Activated CD4-positive, alpha-beta memory T cell treated with anti-CD3 and anti-CD28 coated beads, Interleukin-2, amount 10 ng/mL, durations not matched to agents 7 days and 5 days (primary cell): ENCODE data around the gene RELCH. TPM values are rescaled to one million over a fixed set of nuclear protein-coding genes. Genes with fewer than 3 reads are reported as not detected.

Source experiments
- CTCF ChIA-PET: fragments of 350-600 bp; sonication (Branson Sonifier 250); formaldehyde crosslinking; loops from one replicate; lab custom pipeline; 2021; ENCODE audit warnings: antibody characterized with exemption, inconsistent platforms; lab: Charles Lee
- POLR2A ChIA-PET: fragments of 350-600 bp; sonication (Branson Sonifier 250); formaldehyde crosslinking; loops from one replicate; lab custom pipeline; 2021; ENCODE audit warnings: antibody characterized with exemption; lab: Charles Lee
- DNase-seq: peaks from one replicate; pipeline ENCODE4 v3.0.0-alpha.2; 2020
- H3K27ac Mint-ChIP-seq: one replicate; pipeline ENCODE4 v1.8.0; 2021; ENCODE audit warnings: mild to moderate bottlenecking, mixed read lengths
- H3K27me3 Mint-ChIP-seq: one replicate; pipeline ENCODE4 v1.8.0; 2021; ENCODE audit warnings: mixed read lengths
- H3K36me3 Mint-ChIP-seq: one replicate; pipeline ENCODE4 v1.8.0; 2021; ENCODE audit warnings: low read depth, mixed read lengths
- H3K4me1 Mint-ChIP-seq: one replicate; pipeline ENCODE4 v1.8.0; 2021; ENCODE audit warnings: mixed read lengths
- H3K4me3 Mint-ChIP-seq: one replicate; pipeline ENCODE4 v1.8.0; 2021; ENCODE audit warnings: mild to moderate bottlenecking, mixed read lengths
- H3K9me3 Mint-ChIP-seq: one replicate; pipeline ENCODE4 v1.8.0; 2021; ENCODE audit warnings: mixed read lengths
- total RNA-seq, 2 experiments: library from RNA; stranded (reverse); gene quantifications; one replicate each; pipeline ENCODE4 v1.2.3, GENCODE V29; 2021

RELCH gene
- total RNA-seq, 2 experiments from 2014 or later = 34.8 to 38.6 TPM

DNA sequence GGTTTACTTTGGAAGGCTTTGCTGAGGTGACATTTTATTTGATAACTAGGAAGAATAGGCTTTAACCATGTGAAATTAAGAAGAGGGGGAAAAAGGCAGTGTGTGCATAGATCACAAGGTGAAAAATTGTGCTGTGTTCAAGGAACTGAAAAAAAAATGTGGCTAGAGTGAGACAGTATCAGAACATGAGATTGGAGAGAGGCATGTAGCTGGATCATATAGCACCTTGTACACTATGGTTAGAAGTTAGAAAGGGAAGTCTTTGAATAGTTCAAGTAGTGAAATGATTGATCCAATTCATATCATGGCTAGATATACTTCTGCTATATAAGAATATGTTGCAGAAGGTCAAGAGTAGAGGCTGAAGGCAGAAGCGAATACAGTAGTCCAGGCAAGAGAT, 125.8 kb downstream of the RELCH start:
- CTCF ChIA-PET = no interaction called here
- DNase-seq = no peak

GRCh38 chr18:62318228-62319180, 131.4 kb downstream of the RELCH start:
- Mint-ChIP-seq H3K27ac (no peak overlapping the region), H3K4me3 (no peak overlapping the region), H3K27me3 (peaks cover 39% of the 10 kb centered on the region), H3K4me1 (peaks cover under 1% of the 10 kb centered on the region), H3K9me3 (no peaks in the 10 kb centered on the region), H3K36me3 (no peaks in the 10 kb centered on the region)
- ChIA-PET CTCF (no interaction called here), POLR2A (no interaction called here)
- DNase-seq = no peak

More for the DNA sequence above, 125.8 kb downstream of the RELCH start:
- H3K27ac Mint-ChIP-seq = no peak overlapping the region
- peaks cover 14% of the 10 kb centered on the region for H3K36me3 Mint-ChIP-seq
- no peaks in the 10 kb centered on the region for H3K9me3 Mint-ChIP-seq
- H3K27me3 Mint-ChIP-seq = peaks cover 7% of the 10 kb centered on the region
- no peak overlapping the region for H3K4me3 Mint-ChIP-seq
- H3K4me1 Mint-ChIP-seq = no peaks in the 10 kb centered on the region
- POLR2A ChIA-PET = no interaction called here

DNA sequence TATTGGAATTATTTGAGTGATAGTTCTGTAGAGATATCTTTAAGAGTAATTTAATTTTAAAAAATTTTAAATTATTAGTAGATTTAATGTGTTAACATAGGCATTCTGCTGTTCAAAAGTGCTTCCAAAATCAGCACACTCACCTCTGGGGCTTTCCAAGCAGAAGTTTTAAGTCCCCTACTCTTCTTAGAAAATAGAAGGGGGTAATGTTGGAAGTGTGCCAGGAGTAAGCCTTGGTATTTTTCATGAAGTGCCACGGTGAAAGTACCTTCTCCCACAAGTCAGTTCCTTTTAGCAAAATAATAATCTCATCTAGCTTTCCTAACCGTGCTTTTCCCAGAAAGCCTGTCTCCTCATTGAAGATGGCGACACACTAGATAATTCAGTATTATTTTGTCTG, 134.1 kb downstream of the RELCH start:
- no peak overlapping the region for H3K4me3 Mint-ChIP-seq
- H3K27ac Mint-ChIP-seq = no peak overlapping the region
- H3K9me3 Mint-ChIP-seq = no peaks in the 10 kb centered on the region
- H3K27me3 Mint-ChIP-seq = peaks cover 52% of the 10 kb centered on the region
- H3K36me3 Mint-ChIP-seq = peaks cover 5% of the 10 kb centered on the region
- POLR2A ChIA-PET = no interaction called here
- no peak for DNase-seq
- H3K4me1 Mint-ChIP-seq = peaks cover 15% of the 10 kb centered on the region
- CTCF ChIA-PET = interaction anchor here (1.4 to 1.8 kb wide), 2 partner anchors 71 to 105 kb away, joined by 3 read pairs; no protein-coding TSS in a partner anchor

DNA sequence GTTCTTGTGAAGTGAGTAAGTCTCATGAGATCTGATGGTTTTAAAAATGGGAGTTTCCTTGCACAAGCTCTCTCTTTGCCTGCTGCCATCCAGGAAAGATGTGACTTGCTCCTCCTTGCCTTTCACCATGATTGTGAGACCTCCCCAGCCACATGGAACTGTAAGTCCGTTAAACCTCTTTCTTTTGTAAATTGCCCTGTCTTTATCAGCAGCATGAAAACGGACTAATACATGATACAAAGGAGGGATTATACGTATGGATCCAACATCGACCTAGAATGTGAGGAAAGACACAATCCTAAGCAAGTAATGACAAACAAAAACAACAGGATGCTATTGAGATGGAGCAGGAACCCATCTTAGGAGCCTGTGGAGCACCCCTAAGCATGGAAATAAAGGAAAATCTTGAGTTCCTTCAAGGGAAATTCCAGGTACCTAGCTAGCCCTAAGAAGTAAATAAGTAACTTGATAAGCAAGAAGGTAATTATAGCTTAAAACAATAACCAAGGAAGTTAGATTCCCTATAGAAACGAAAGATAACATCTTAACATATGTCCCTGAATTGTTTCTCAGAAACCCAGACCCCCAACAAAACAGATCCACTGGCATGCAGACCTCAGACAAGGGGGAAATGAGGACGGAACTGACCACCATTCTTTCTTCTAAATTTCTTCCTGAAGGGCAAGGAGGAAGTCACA, 136.6 kb downstream of the RELCH start:
- peaks cover 50% of the 10 kb centered on the region for H3K27me3 Mint-ChIP-seq
- H3K4me3 Mint-ChIP-seq = peak overlapping the region; percentile 72
- ChIA-PET POLR2A (interaction anchor here (0.8 to 4.5 kb wide), 5 partner anchors 8 to 223 kb away, joined by 3 to 26 read pairs (median 6); partner anchors contain the start of genes PIGN and RELCH), CTCF (interaction anchor here (0.7 to 3.0 kb wide), 11 partner anchors 8 to 391 kb away, joined by 3 to 18 read pairs (median 4); partner anchors contain the start of genes PIGN, RELCH and ZCCHC2)
- H3K27ac Mint-ChIP-seq = no peak overlapping the region
- H3K36me3 Mint-ChIP-seq = peaks cover 15% of the 10 kb centered on the region
- no peaks in the 10 kb centered on the region for H3K9me3 Mint-ChIP-seq
- H3K4me1 Mint-ChIP-seq = peaks cover 39% of the 10 kb centered on the region
- DNase-seq = no peak

DNA sequence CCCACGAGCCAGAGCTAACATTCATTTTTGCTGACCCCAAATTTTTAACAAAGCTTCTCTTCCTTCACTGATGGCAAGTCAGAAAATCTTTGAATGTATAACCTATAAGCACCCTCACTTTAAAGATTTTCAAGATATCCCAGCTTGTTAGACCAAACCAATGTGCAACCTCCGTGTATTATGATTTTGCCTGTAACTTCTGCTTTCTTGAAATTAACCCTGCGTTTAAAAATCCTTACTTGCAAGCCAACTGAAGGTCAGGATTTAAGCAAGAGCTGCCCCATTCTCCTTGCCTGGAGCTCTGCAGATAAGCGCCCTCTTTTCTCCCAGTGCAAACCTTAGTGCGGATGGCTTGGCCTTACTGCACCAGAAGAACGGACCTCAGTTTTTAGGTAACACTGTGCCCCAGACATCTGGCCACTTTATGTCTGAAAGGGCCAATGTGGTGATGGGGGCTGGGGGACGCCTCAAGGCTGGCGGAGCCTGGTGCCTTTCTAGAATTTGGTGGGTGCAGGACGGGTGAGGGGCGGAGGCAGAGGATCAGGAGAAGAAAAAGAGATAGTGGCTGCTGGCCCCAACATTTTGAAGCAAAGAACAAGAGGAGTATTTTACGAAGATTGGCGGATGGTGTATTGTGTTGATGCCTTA, 137.2 kb downstream of the RELCH start:
- H3K27ac Mint-ChIP-seq = peak overlapping the region; percentile 45
- H3K27me3 Mint-ChIP-seq = peaks cover 50% of the 10 kb centered on the region

DNA sequence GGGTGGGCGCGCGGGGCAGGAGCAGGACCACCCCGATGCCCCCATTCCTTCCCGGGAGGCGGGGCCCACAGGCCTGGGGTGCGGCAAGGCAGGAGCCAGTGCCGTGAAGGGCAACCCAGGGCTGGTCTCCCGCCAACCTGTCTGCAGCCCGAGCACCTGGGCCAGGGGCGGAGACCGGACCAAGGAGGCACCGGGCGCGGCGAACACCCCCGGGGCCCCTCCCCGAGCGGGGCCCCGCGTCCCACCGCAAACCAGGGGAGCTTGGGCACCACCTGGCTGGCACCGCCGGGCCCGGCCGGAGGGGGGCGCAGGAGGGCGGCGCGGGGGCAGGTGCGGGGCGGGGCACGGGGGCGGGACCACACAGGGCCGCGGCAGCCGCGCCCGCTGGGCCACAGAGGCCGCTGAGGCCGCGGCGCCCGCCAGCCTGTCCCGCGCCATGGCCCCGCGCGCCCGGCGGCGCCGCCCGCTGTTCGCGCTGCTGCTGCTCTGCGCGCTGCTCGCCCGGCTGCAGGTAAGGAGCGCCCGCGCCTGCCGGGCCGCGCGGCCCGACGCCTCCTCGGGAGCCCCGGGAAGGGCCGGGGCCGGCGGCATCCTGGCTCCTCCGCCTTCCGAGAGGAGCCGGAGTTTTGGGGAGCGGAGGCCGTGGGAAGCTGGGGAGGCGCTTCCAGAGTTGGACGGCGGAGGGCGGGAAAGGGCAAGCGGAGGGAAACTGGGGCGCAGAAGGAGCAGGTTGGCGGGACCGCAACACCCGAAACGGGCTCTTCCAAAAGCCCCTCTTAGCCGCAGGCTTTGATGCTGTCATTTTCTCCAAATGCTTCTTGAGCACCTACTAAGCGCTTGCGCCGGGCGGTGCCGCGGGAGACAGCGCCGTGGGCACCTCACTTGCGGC, 138.1 kb downstream of the RELCH start, which contains the start of gene TNFRSF11A:
Gene TNFRSF11A, plus strand, starts transcription at position 394 of the 889 bp plus-strand sequence. Its CDS starts 43 bp downstream, at position 437.
- Mint-ChIP-seq H3K9me3 (no peaks in the 10 kb centered on the region), H3K27me3 (peaks cover 49% of the 10 kb centered on the region), H3K4me1 (peaks cover 54% of the 10 kb centered on the region), H3K27ac (peak within 1 kb of the TSS; percentile 45), H3K36me3 (peaks cover 22% of the 10 kb centered on the region), H3K4me3 (peak within 1 kb of the TSS; percentile 93)
- ChIA-PET POLR2A (interaction anchor here (0.9 to 4.5 kb wide), 5 partner anchors 8 to 138 kb away, joined by 3 to 26 read pairs (median 6); partner anchors contain the start of genes PIGN and RELCH), CTCF (interaction anchor here (0.6 to 3.0 kb wide), 4 partner anchors 9 to 138 kb away, joined by 3 to 18 read pairs (median 6); partner anchors contain the start of genes PIGN and RELCH)
- DNase-seq = peak; percentile 81

More for the DNA sequence above, 137.2 kb downstream of the RELCH start:
- peak overlapping the region; percentile 72 for H3K4me3 Mint-ChIP-seq
- CTCF ChIA-PET = interaction anchor here (0.6 to 3.0 kb wide), 12 partner anchors 8 to 392 kb away, joined by 3 to 18 read pairs (median 4); partner anchors contain the start of genes PIGN, RELCH and ZCCHC2
- DNase-seq = no peak
- peaks cover 46% of the 10 kb centered on the region for H3K4me1 Mint-ChIP-seq
- no peaks in the 10 kb centered on the region for H3K9me3 Mint-ChIP-seq
- peaks cover 15% of the 10 kb centered on the region for H3K36me3 Mint-ChIP-seq
- POLR2A ChIA-PET = interaction anchor here (0.8 to 4.5 kb wide), 5 partner anchors 9 to 224 kb away, joined by 3 to 26 read pairs (median 6); partner anchors contain the start of genes PIGN and RELCH

DNA sequence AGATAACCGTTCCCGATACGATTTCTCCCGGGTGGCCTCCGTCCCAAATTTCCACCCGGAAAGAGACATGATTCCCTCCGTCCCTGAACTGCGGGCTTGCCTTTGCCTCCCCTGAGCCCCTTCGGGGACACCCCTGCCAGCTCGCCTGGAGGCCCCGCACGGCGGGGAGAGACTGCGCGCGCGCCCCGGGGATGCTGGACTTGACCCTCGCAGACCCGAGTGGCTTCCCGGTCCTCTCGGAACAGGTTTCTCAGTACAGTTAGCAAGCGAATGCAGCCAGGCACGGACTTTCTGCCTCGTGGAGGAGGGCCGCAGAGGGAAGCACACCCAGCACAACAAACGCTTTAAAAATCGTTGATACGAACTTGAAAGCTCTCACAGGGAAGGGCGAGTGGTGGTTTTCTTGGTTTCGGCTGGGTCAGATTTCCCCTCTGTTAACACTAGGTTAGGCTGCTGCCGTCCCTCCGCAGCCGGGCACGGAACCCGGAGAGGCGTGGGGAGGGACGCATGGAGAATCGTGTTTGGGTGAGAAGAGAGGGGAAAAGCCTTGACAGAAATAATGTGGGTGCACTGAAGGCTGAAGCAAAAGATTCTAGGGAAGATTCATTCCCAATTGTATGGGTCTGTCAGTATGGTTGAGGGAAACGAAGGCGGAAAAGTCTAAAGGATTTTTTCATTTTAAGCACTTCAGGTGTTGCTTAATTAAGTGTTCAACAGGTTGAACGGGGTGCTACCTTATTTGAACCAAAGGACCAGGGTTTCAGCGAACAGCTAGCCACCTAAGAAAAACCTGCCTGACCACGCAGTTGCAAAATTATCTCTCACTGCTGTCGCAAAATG, 139.0 kb downstream of the RELCH start:
- CTCF ChIA-PET = interaction anchor here (1.0 to 3.0 kb wide), 3 partner anchors 10 to 210 kb away, joined by 3 to 18 read pairs (median 7); no protein-coding TSS in a partner anchor
- peak overlapping the region; percentile 26 for H3K27ac Mint-ChIP-seq
- peaks cover 60% of the 10 kb centered on the region for H3K4me1 Mint-ChIP-seq
- H3K27me3 Mint-ChIP-seq = peaks cover 51% of the 10 kb centered on the region
- peak; percentile 42 for DNase-seq
- POLR2A ChIA-PET = interaction anchor here (0.9 to 4.5 kb wide), 4 partner anchors 9 to 95 kb away, joined by 3 to 26 read pairs (median 4); no protein-coding TSS in a partner anchor
- H3K9me3 Mint-ChIP-seq = no peaks in the 10 kb centered on the region
- peaks cover 27% of the 10 kb centered on the region for H3K36me3 Mint-ChIP-seq
- peak overlapping the region; percentile 93 for H3K4me3 Mint-ChIP-seq

DNA sequence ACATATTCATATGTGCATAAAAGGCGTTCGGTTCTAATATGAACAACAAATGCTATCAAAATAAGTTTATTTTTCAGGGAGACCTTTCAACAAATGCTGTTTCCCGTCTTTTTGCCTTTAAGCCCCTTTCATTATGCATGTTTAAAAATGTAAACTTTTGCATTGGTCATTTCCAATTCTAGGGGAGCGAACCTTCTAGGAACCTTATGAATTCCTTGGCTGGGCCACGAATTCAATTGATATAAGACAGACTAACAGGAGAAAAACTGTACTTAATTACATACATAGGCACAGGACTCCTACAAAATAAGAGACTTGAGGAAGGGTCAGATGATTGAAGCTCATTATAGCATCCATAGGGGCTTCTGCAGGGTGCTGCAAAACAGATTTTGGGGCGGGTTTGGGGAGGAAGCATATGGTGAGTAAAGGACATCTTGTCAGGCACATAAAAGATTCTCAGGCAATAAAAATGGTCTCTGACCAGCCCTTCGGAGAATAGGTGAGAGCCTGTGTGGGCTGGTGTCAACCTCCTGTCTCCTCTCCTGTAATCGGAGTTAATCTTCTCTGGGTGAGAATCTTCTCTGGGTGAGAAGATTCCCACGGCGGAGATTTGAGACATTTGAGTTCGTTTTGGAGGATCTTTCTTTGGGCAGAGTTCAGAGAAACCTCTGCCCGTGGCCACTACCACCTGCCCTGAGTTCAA, 139.7 kb downstream of the RELCH start:
- no peak overlapping the region for H3K27ac Mint-ChIP-seq
- peaks cover 46% of the 10 kb centered on the region for H3K27me3 Mint-ChIP-seq
- POLR2A ChIA-PET = interaction anchor here (0.6 to 4.5 kb wide), 4 partner anchors 13 to 253 kb away, joined by 3 to 26 read pairs (median 6); partner anchors contain the start of gene ZCCHC2

GRCh38 chr18:62327977-62328376, 140.9 kb downstream of the RELCH start:
- Mint-ChIP-seq H3K27ac (no peak overlapping the region), H3K4me3 (peak overlapping the region; percentile 9), H3K36me3 (peaks cover 34% of the 10 kb centered on the region), H3K9me3 (no peaks in the 10 kb centered on the region), H3K27me3 (peaks cover 36% of the 10 kb centered on the region), H3K4me1 (peaks cover 78% of the 10 kb centered on the region)
- ChIA-PET POLR2A (interaction anchor here (2.5 to 4.5 kb wide), 2 partner anchors 93 to 195 kb away, joined by 6 to 26 read pairs; partner anchors contain the start of gene ZCCHC2), CTCF (no interaction called here)
- DNase-seq = no peak

More for the DNA sequence above, 139.7 kb downstream of the RELCH start:
- H3K36me3 Mint-ChIP-seq = peaks cover 29% of the 10 kb centered on the region
- H3K4me3 Mint-ChIP-seq = peak overlapping the region; percentile 93
- DNase-seq = no peak
- peaks cover 68% of the 10 kb centered on the region for H3K4me1 Mint-ChIP-seq
- CTCF ChIA-PET = interaction anchor here (1.0 to 3.0 kb wide), 2 partner anchors 11 to 209 kb away, joined by 3 to 18 read pairs; no protein-coding TSS in a partner anchor
- no peaks in the 10 kb centered on the region for H3K9me3 Mint-ChIP-seq
